ENCODE data around the gene TKTL2. TPM values are rescaled to one million over a fixed set of nuclear protein-coding genes. Genes with fewer than 3 reads are reported as not detected.

Gene TKTL2
- total RNA-seq, 2 experiments from 2014 or later = not detected

GRCh38 chr4:163440040-163440439 is 33.5 kb downstream of the TKTL2 start:
- H3K27ac Mint-ChIP-seq = no peak overlapping the region
- H3K27me3 Mint-ChIP-seq = peaks cover 8% of the 10 kb centered on the region
- DNase-seq = no peak
- intact Hi-C loops (cut with micrococcal nuclease) = no loop called here
- no peaks in the 10 kb centered on the region for H3K4me1 Mint-ChIP-seq (ENCODE audit: low read depth)
- H3K9me3 Mint-ChIP-seq = no peaks in the 10 kb centered on the region
- H3K36me3 Mint-ChIP-seq = no peaks in the 10 kb centered on the region
- no peak overlapping the region for H3K4me3 Mint-ChIP-seq
- CTCF ChIA-PET = interaction anchor here (0.6 to 0.7 kb wide), 2 partner anchors 10 to 482 kb away, joined by 3 to 4 read pairs; no protein-coding TSS in a partner anchor
- POLR2A ChIA-PET = no interaction called here

Other genes starting within 250 kb of the TKTL2 start
- gene NPY1R, start 141.2 kb downstream of the TKTL2 start, total RNA-seq = not detected
- gene NPY5R, start 129.9 kb downstream of the TKTL2 start, total RNA-seq = not detected
- gene TMA16, start 20.9 kb upstream of the TKTL2 start, total RNA-seq = 10 to 100 TPM; 46.0 to 52.0 TPM

Measured in activated CD4-positive, alpha-beta memory T cell treated with anti-CD3 and anti-CD28 coated beads for 36 hours (primary cell).